A549 (cell line): ENCODE results near the gene GARNL3. TPM values are rescaled to one million over a fixed set of nuclear protein-coding genes. Genes with fewer than 3 reads are reported as not detected.

Source experiments
- ATAC-seq, 2 experiments: fragments of 200-7000 bp in 1 of 2; fragments of >200 bp in 1 of 2; cut with Nextera tagmentation in 1 of 2; cut with Tn5 transposase in 1 of 2; 3 replicates each; pipeline versions ENCODE4 v1.8.0 to v1.9.1; 2018 to 2020; ENCODE audit warnings: mild to moderate bottlenecking in 1 of 2, moderate library complexity in 1 of 2
- CTCF ChIA-PET: fragments of 300-600 bp; sonication (Branson Sonifier 250); formaldehyde crosslinking; extraction: SDS; loops from one replicate; lab custom pipeline; 2021; ENCODE audit warnings: antibody characterized with exemption, inconsistent platforms; lab: Yijun Ruan, JAX
- POLR2A ChIA-PET: fragments of 350-600 bp; formaldehyde crosslinking; extraction: SDS; loops from one replicate; lab custom pipeline; 2021; ENCODE audit warnings: antibody characterized with exemption, inconsistent platforms; lab: Yijun Ruan, JAX
- DNase-seq, 2 experiments: peaks; one replicate each; pipeline versions ENCODE4 v3.0.0 to v3.0.0-alpha.2; 2011 to 2016; ENCODE audit warnings: low read depth in 1 of 2, low spot score in 1 of 2
- FAIRE-seq: peaks from 2 replicates; lab custom pipeline; 2011; peaks lifted over from hg19 to GRCh38; lab: Jason Lieb, UNC
- H3K27ac ChIP-seq, 2 experiments: fragments of >200 bp; sonication (Bioruptor Twin); formaldehyde crosslinking; 3 replicates each; pipeline ENCODE4 v1.5.1; 2016 to 2017
- H3K4me1 ChIP-seq: fragments of >200 bp; sonication (Bioruptor Twin); formaldehyde crosslinking; 3 replicates; pipeline ENCODE4 v1.6.1; 2016
- H3K4me2 ChIP-seq: fragments of >200 bp; sonication (Bioruptor Twin); formaldehyde crosslinking; 3 replicates; pipeline ENCODE4 v1.6.1; 2016
- H3K4me3 ChIP-seq: fragments of >200 bp; sonication (Bioruptor Twin); formaldehyde crosslinking; 3 replicates; pipeline ENCODE4 v1.5.1; 2016
- H3K9me3 ChIP-seq: fragments of >200 bp; sonication (Bioruptor Twin); formaldehyde crosslinking; 3 replicates; pipeline ENCODE4 v1.6.1; 2016
- BCL3 ChIP-seq: fragments of >200 bp; sonication (Bioruptor Twin); formaldehyde crosslinking; IDR thresholded peaks from 3 replicates; pipeline ENCODE4 v1.6.1; 2016
- BHLHE40 ChIP-seq: IDR thresholded peaks from 2 replicates; pipeline ENCODE4 v1.6.1; 2012; ENCODE audit warnings: low read depth, low read length, inconsistent platforms
- CBX2 ChIP-seq: fragments of 200-600 bp; sonication (generic); IDR thresholded peaks from 2 replicates; pipeline ENCODE4 v1.6.1; 2016; ENCODE audit warnings: low read depth, mild to moderate bottlenecking, borderline replicate concordance
- CBX8 ChIP-seq: fragments of 200-600 bp; sonication (generic); IDR thresholded peaks from 2 replicates; pipeline ENCODE4 v1.6.1; 2016
- CHD2 ChIP-seq: fragments of 150-350 bp; IDR thresholded peaks from 2 replicates; pipeline ENCODE4 v1.6.1; 2014; ENCODE audit warnings: low read length; ENCODE audit not compliant: partially characterized antibody
- ELK1 ChIP-seq: fragments of 150-350 bp; IDR thresholded peaks from 2 replicates; pipeline ENCODE4 v1.6.1; 2014; ENCODE audit warnings: low read depth, mild to moderate bottlenecking, low read length
- EP300 ChIP-seq, 2 experiments: fragments of >200 bp; sonication (Bioruptor Twin); formaldehyde crosslinking; IDR thresholded peaks; 2 replicates in 1 of 2; 3 replicates in 1 of 2; pipeline ENCODE4 v1.6.1; 2016 to 2017
- ESRRA ChIP-seq: fragments of 150-350 bp; IDR thresholded peaks from 2 replicates; pipeline ENCODE4 v1.6.1; 2014; ENCODE audit warnings: mild to moderate bottlenecking, low read length, borderline replicate concordance
- FOSB ChIP-seq: fragments of 250-450 bp; sonication (Bioruptor Pico); IDR thresholded peaks from 2 replicates; pipeline ENCODE4 v1.5.0; 2020; ENCODE audit warnings: mild to moderate bottlenecking, moderate library complexity
- FOSL2 ChIP-seq, 2 experiments: fragments of 450-650 bp in 1 of 2; fragments of >200 bp in 1 of 2; sonication (Bioruptor Twin) in 1 of 2; formaldehyde crosslinking; IDR thresholded peaks; 2 replicates each; pipeline versions ENCODE4 v1.5.0 to v1.6.1; 2016 to 2020; ENCODE audit warnings: mild to moderate bottlenecking in 1 of 2, moderate library complexity in 1 of 2
- HDAC2 ChIP-seq: fragments of 200-600 bp; sonication (generic); IDR thresholded peaks from 2 replicates; pipeline ENCODE4 v1.6.1; 2016
- HEYL ChIP-seq: fragments of 250-450 bp; sonication (Bioruptor Pico); IDR thresholded peaks from 2 replicates; pipeline ENCODE4 v1.8.0; 2021; ENCODE audit warnings: mild to moderate bottlenecking, moderate library complexity
- HOXA7 ChIP-seq: fragments of 250-450 bp; sonication (Bioruptor Pico); IDR thresholded peaks from 2 replicates; pipeline ENCODE4 v1.5.0; 2020; ENCODE audit warnings: mild to moderate bottlenecking, moderate library complexity
- HOXB5 ChIP-seq: fragments of 250-450 bp; sonication (Bioruptor Pico); IDR thresholded peaks from 2 replicates; pipeline ENCODE4 v1.5.0; 2020; ENCODE audit warnings: mild to moderate bottlenecking, moderate library complexity
- JUN ChIP-seq, 2 experiments: fragments of >200 bp; sonication (Bioruptor Twin); formaldehyde crosslinking; IDR thresholded peaks; 2 replicates in 1 of 2; 3 replicates in 1 of 2; pipeline ENCODE4 v1.6.1; 2016 to 2017
- KDM5A ChIP-seq: fragments of 200-600 bp; sonication (generic); IDR thresholded peaks from 2 replicates; pipeline ENCODE4 v1.6.1; 2016; ENCODE audit warnings: antibody characterized with exemption, mild to moderate bottlenecking
- MAFK ChIP-seq: fragments of 450-650 bp; IDR thresholded peaks from 2 replicates; pipeline ENCODE4 v1.6.1; 2014; ENCODE audit not compliant: partially characterized antibody
- MAZ ChIP-seq: fragments of 150-350 bp; IDR thresholded peaks from 2 replicates; pipeline ENCODE4 v1.6.1; 2014; ENCODE audit warnings: antibody characterized with exemption, low read depth, low read length, borderline replicate concordance
- NR3C1 ChIP-seq: fragments of >200 bp; sonication (Bioruptor Twin); formaldehyde crosslinking; IDR thresholded peaks from 3 replicates; pipeline ENCODE4 v1.6.1; 2017
- PBX3 ChIP-seq: IDR thresholded peaks from 2 replicates; pipeline ENCODE4 v1.6.1; 2012
- POLR2A ChIP-seq: IDR thresholded peaks from 2 replicates; pipeline ENCODE4 v1.6.1; 2012; ENCODE audit warnings: mild to moderate bottlenecking, low read length
- RARB ChIP-seq: fragments of 250-450 bp; sonication (Bioruptor Pico); IDR thresholded peaks from 2 replicates; pipeline ENCODE4 v1.8.0; 2021; ENCODE audit warnings: mild to moderate bottlenecking, moderate library complexity
- RCOR1 ChIP-seq: fragments of 150-350 bp; IDR thresholded peaks from 2 replicates; pipeline ENCODE4 v1.6.1; 2014; ENCODE audit warnings: antibody characterized with exemption, low read length, low read depth
- RFX5 ChIP-seq: fragments of 450-650 bp; IDR thresholded peaks from 2 replicates; pipeline ENCODE4 v1.7.1; 2014; ENCODE audit warnings: antibody characterized with exemption, mild to moderate bottlenecking, moderate library complexity
- RNF2 ChIP-seq: fragments of 200-600 bp; sonication (generic); IDR thresholded peaks from 2 replicates; pipeline ENCODE4 v1.6.1; 2016; ENCODE audit warnings: low read depth, mild to moderate bottlenecking, antibody characterized with exemption, moderate library complexity, borderline replicate concordance
- SREBF2 ChIP-seq: fragments of 450-650 bp; IDR thresholded peaks from 2 replicates; pipeline ENCODE4 v1.6.1; 2014; ENCODE audit warnings: mild to moderate bottlenecking, moderate library complexity
- TFCP2L1 ChIP-seq: fragments of 250-450 bp; sonication (Bioruptor Pico); IDR thresholded peaks from 2 replicates; pipeline ENCODE4 v1.5.0; 2021; ENCODE audit warnings: mild to moderate bottlenecking
- TP53 ChIP-seq: fragments of 250-450 bp; sonication (Bioruptor Pico); IDR thresholded peaks from 2 replicates; pipeline ENCODE4 v1.5.0; 2021; ENCODE audit warnings: mild to moderate bottlenecking, moderate library complexity
- ZNF302 ChIP-seq: fragments of 250-450 bp; sonication (Bioruptor Pico); IDR thresholded peaks from 2 replicates; pipeline ENCODE4 v1.9.0; 2021; ENCODE audit warnings: inconsistent platforms, mild to moderate bottlenecking, moderate library complexity
- ZSCAN20 ChIP-seq: fragments of 250-450 bp; sonication (Bioruptor Pico); IDR thresholded peaks from 2 replicates; pipeline ENCODE4 v1.8.0; 2022; ENCODE audit warnings: mild to moderate bottlenecking, moderate library complexity
- WGBS: methylation state at CpG from one replicate; pipeline ENCODE4 v1.1.6; 2017; ENCODE audit errors: missing lambda C conversion rate; 5-methylcytosine and 5-hydroxymethylcytosine counted together
- polyA plus RNA-seq, 4 experiments: library from polyadenylated mRNA; depleted of rRNA in 3 of 4; stranded (reverse); fragments of >200 nt; fragmentation: RNase III in 1 of 4; extraction: RNeasy Plus Mini Kit Qiagen cat#74134 plus additional on column Dnase treatment in 1 of 4; gene quantifications; 2 replicates in 3 of 4; 3 replicates in 1 of 4; pipeline ENCODE4 v1.2.3, GENCODE V29; 2011 to 2017
- TF ChIP-seq, protein P1 (sequence below): fragments of 250-450 bp; sonication (Bioruptor Pico); IDR thresholded peaks from 2 replicates; pipeline ENCODE4 v1.5.0; 2020; ENCODE audit warnings: low read depth, mild to moderate bottlenecking, moderate library complexity

GARNL3 gene
- polyA plus RNA-seq, 2 of the 4 experiments (the other 2 are of a cell fraction) = 2.9 to 5.1 TPM

GRCh38 chr9:127278372-127278771 lies 13.8 kb downstream of the GARNL3 start:
- no peaks in the 10 kb centered on the region for H3K9me3 ChIP-seq
- no peak overlapping the region for H3K4me2 ChIP-seq
- H3K4me1 ChIP-seq = no peaks in the 10 kb centered on the region
- no peak for ATAC-seq
- 73% methylated on average over 2 of the region's 2 CpGs for WGBS
- ChIA-PET POLR2A (no interaction called here), CTCF (no interaction called here)
- peak; percentile 13 for FAIRE-seq
- no peak overlapping the region for H3K27ac ChIP-seq
- TF ChIP-seq FOSL2 (IDR thresholded peaks at IDR 0.05) (no peak), FOSL2 (CRISPR knock-in tag; IDR thresholded peaks at IDR 0.05) (0 out of 2 replicates have a peak, but pooled peaks have one; percentile 18), SREBF2 (no peak), JUN (IDR thresholded peaks at IDR 0.05) (no peak)
- TF ChIP-seq, all 56 proteins: peak for 1
- DNase-seq = no peak
- H3K4me3 ChIP-seq = no peak overlapping the region

GRCh38 chr9:127279717-127280285 lies 15.2 kb downstream of the GARNL3 start:
- DNase-seq (no peak), FAIRE-seq (no peak), ATAC-seq (no peak)
- Histone ChIP-seq H3K27ac (no peak overlapping the region), H3K4me2 (no peak overlapping the region), H3K9me3 (no peaks in the 10 kb centered on the region)
- CTCF ChIA-PET = interaction anchor here (0.7 to 2.7 kb wide), 2 partner anchors 10 to 63 kb away, joined by 3 to 10 read pairs; no protein-coding TSS in a partner anchor
- whole genome bisulfite sequencing = 97% methylated on average over 3 of the region's 3 CpGs
- POLR2A ChIA-PET = no interaction called here
- TF ChIP-seq HOXB5 = no peak
- no peak for TF ChIP-seq TFCP2L1 (CRISPR knock-in tag)
- no peak for TF ChIP-seq HDAC2
- TF ChIP-seq PBX3 = no peak
- no peak for TF ChIP-seq ESRRA
- TF ChIP-seq JUN (IDR thresholded peaks at IDR 0.05) = no peak
- no peak for TF ChIP-seq BHLHE40
- TF ChIP-seq CBX8 = no peak
- TF ChIP-seq, protein P1, sequence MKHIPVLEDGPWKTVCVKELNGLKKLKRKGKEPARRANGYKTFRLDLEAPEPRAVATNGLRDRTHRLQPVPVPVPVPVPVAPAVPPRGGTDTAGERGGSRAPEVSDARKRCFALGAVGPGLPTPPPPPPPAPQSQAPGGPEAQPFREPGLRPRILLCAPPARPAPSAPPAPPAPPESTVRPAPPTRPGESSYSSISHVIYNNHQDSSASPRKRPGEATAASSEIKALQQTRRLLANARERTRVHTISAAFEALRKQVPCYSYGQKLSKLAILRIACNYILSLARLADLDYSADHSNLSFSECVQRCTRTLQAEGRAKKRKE (CRISPR knock-in tag) = no peak
- TF ChIP-seq ELK1 = no peak
- no peak for TF ChIP-seq CHD2
- no peak for TF ChIP-seq BCL3
- TF ChIP-seq NR3C1 = no peak
- no peak for TF ChIP-seq EP300 (IDR thresholded peaks at IDR 0.05)
- TF ChIP-seq RARB (CRISPR knock-in tag) = no peak
- TF ChIP-seq, all 56 proteins: peak for 0
- Histone ChIP-seq H3K4me1 (no peaks in the 10 kb centered on the region), H3K4me3 (no peak overlapping the region)

DNA sequence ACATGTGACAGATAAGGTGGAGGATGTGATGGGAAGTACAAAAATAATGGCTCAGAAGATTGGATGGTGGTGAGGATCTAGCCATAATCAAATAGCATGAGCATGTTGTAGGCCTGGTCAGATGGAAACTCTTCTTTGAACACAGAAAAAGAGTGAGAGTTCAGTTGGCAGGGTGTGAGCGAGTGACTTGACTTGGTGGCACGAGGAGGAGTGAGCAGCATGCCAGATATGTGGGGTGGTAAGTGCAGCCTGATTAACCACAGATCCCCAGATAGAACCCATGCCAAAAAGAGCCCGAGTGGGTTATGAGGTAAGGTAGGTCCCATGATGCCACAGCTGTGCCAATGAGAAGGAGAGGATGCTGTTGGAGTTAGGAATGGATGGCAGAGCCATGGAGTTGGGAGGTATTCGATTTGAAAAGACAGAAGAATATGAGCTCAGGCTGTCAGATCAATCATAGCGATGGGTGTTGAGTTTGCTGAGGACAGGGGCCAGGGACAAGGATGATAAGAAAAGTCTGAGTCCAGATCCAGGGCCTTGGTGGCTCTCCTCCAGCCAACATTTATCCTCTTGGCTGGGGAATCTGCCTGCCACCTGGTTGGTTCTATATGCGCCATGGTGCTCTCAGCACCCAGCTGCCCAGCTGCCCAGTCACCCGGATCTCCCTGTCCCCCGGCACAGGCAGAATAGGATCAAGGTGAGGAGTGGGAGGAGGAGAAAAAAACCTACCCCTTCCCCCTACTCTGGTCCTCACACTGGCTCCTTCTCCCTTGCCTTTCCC lies 16.5 kb downstream of the GARNL3 start:
- no peak overlapping the region for H3K27ac ChIP-seq
- 73% methylated on average over 8 of the region's 8 CpGs for WGBS

More for the DNA sequence above, 16.5 kb downstream of the GARNL3 start:
- no peaks in the 10 kb centered on the region for H3K9me3 ChIP-seq
- no peak for TF ChIP-seq CBX2
- TF ChIP-seq RFX5 = no peak
- TF ChIP-seq HEYL (CRISPR knock-in tag) = no peak
- no peak for TF ChIP-seq PBX3
- TF ChIP-seq ZNF302 (CRISPR knock-in tag) = no peak
- TF ChIP-seq RNF2 = no peak
- no peak for TF ChIP-seq MAZ
- no peak for TF ChIP-seq MAFK
- no peak for TF ChIP-seq TP53 (CRISPR knock-in tag)
- TF ChIP-seq RCOR1 = no peak
- no peak for TF ChIP-seq RARB (CRISPR knock-in tag)
- no peak for TF ChIP-seq POLR2A
- no peak for TF ChIP-seq KDM5A
- no peak for TF ChIP-seq EP300 (IDR thresholded peaks at IDR 0.05)
- TF ChIP-seq FOSB (CRISPR knock-in tag) = no peak
- TF ChIP-seq HOXA7 (CRISPR knock-in tag) = no peak
- TF ChIP-seq ZSCAN20 (CRISPR knock-in tag) = no peak
- TF ChIP-seq, all 56 proteins: peak for 0
- no peak for FAIRE-seq
- ChIA-PET POLR2A (no interaction called here), CTCF (interaction anchor here (1.0 to 2.7 kb wide), 2 partner anchors 9 to 10 kb away, joined by 3 to 10 read pairs; no protein-coding TSS in a partner anchor)
- Histone ChIP-seq H3K4me3 (no peak overlapping the region), H3K4me1 (no peaks in the 10 kb centered on the region), H3K4me2 (no peak overlapping the region)
- ATAC-seq = no peak
- no peak for DNase-seq
